PC-3 (cell line): ENCODE measurements around the gene PHLDA3. TPM values are rescaled to one million over a fixed set of nuclear protein-coding genes. Genes with fewer than 3 reads are reported as not detected.

Experiments
- ATAC-seq: fragments of 200-7000 bp; cut with Tn5 transposase; 2 replicates; pipeline ENCODE4 v1.9.1; 2020; ENCODE audit warnings: mild to moderate bottlenecking, moderate library complexity
- BruUV-seq: library from RNA; stranded (reverse); fragments of 400-500 nt; replicated peaks from 2 replicates; lab custom pipeline; 2021; lab: Mats Ljungman, UMichigan
- CTCF ChIA-PET: fragments of 300-600 bp; sonication (Branson Sonifier 250); formaldehyde crosslinking; loops from one replicate; lab custom pipeline; 2022; ENCODE audit warnings: antibody characterized with exemption; lab: Charles Lee
- POLR2A ChIA-PET: fragments of 300-600 bp; sonication (Branson Sonifier 250); formaldehyde crosslinking; loops from one replicate; lab custom pipeline; 2022; ENCODE audit warnings: antibody characterized with exemption; ENCODE audit not compliant: unreplicated experiment; lab: Charles Lee
- DNase-seq: peaks from one replicate; pipeline ENCODE4 v3.0.0-alpha.2; 2015
- H2AFZ ChIP-seq: fragments of 300-600 bp; sonication (generic); 2 replicates; pipeline ENCODE4 v1.6.0; 2016; ENCODE audit warnings: antibody characterized with exemption, low read length
- H3F3A ChIP-seq: fragments of 300-600 bp; sonication (generic); one replicate; pipeline ENCODE4 v1.6.0; 2017; ENCODE audit warnings: antibody characterized with exemption, low read length, control low read depth, mild to moderate bottlenecking; ENCODE audit not compliant: unreplicated experiment
- H3K27ac ChIP-seq: fragments of 300-600 bp; sonication (generic); 2 replicates; pipeline ENCODE4 v1.5.1; 2016; ENCODE audit warnings: mild to moderate bottlenecking, low read length
- H3K27me3 ChIP-seq: fragments of 300-600 bp; sonication (generic); 2 replicates; pipeline ENCODE4 v1.6.1; 2016; ENCODE audit warnings: low read length, mixed read lengths
- H3K36me3 ChIP-seq: fragments of 300-600 bp; sonication (generic); 2 replicates; pipeline ENCODE4 v1.6.1; 2016; ENCODE audit warnings: low read depth, mixed run types, low read length, mixed read lengths
- H3K4me1 ChIP-seq: fragments of 300-600 bp; sonication (generic); 2 replicates; pipeline ENCODE4 v1.5.1; 2016; ENCODE audit warnings: low read length; ENCODE audit not compliant: insufficient read depth
- H3K4me2 ChIP-seq: fragments of 300-600 bp; sonication (generic); 2 replicates; pipeline ENCODE4 v1.6.0; 2016; ENCODE audit warnings: low read length
- H3K4me3 ChIP-seq: fragments of 300-600 bp; sonication (generic); 2 replicates; pipeline ENCODE4 v1.5.1; 2016; ENCODE audit warnings: mild to moderate bottlenecking, low read length, mixed read lengths
- H3K79me2 ChIP-seq: fragments of 300-600 bp; sonication (generic); 2 replicates; pipeline ENCODE4 v1.6.1; 2017; ENCODE audit warnings: low read length, mixed read lengths
- H3K9ac ChIP-seq: fragments of 300-600 bp; sonication (generic); 2 replicates; pipeline ENCODE4 v1.6.0; 2016; ENCODE audit warnings: mild to moderate bottlenecking, low read length
- H3K9me2 ChIP-seq: fragments of 300-600 bp; sonication (generic); replicated peaks from 2 replicates; pipeline ENCODE4 v1.6.1; 2016; ENCODE audit warnings: mixed run types, low read length, mixed read lengths
- H3K9me3 ChIP-seq: fragments of 300-600 bp; sonication (generic); 2 replicates; pipeline ENCODE4 v1.6.1; 2016; ENCODE audit warnings: low read length, mixed read lengths
- H4K20me1 ChIP-seq: fragments of 300-600 bp; sonication (generic); 2 replicates; pipeline ENCODE4 v1.6.1; 2016; ENCODE audit warnings: low read length, mixed read lengths
- CTCF ChIP-seq: fragments of 300-600 bp; sonication (generic); conservative IDR thresholded peaks from 2 replicates; pipeline ENCODE4 v1.5.1; 2017; ENCODE audit warnings: antibody characterized with exemption, low read depth, mild to moderate bottlenecking, low read length
- EZH2 ChIP-seq: fragments of 300-600 bp; sonication (generic); IDR thresholded peaks from one replicate; pipeline ENCODE4 v1.6.1; 2017; ENCODE audit warnings: antibody characterized with exemption, mild to moderate bottlenecking, low read length; ENCODE audit not compliant: unreplicated experiment
- EZH2phosphoT487 ChIP-seq: fragments of 300-600 bp; sonication (generic); IDR thresholded peaks from 2 replicates; pipeline ENCODE4 v1.6.1; 2018; ENCODE audit warnings: mild to moderate bottlenecking, antibody characterized with exemption, low read length, borderline replicate concordance
- intact Hi-C: fragments of 100-400 bp; cut with micrococcal nuclease; formaldehyde crosslinking; loops from 2 replicates; pipeline ENCODE4 v1.9.0; 2023
- total RNA-seq: library from RNA; depleted of rRNA; stranded (reverse); fragments of >200 nt; gene quantifications from 2 replicates; pipeline ENCODE4 v1.2.3, GENCODE V29; 2014

The PHLDA3 gene
- total RNA-seq, 1 experiment from 2014 or later = 216 TPM

- DNase-seq (no peak), ATAC-seq (no peak)
- Histone ChIP-seq H3K4me1 (peaks cover 32% of the 10 kb centered on the region), H4K20me1 (no peaks in the 10 kb centered on the region), H3K27ac (no peak overlapping the region), H3K9me2 (no peaks in the 10 kb centered on the region), H3K9me3 (no peaks in the 10 kb centered on the region), H3K36me3 (peaks cover 33% of the 10 kb centered on the region), H3K79me2 (no peaks in the 10 kb centered on the region), H3K4me3 (no peak overlapping the region), H3K4me2 (no peak overlapping the region), H3K27me3 (no peaks in the 10 kb centered on the region), H3F3A (peaks cover 4% of the 10 kb centered on the region), H2AFZ (no peak overlapping the region), H3K9ac (no peak overlapping the region)
- ChIA-PET CTCF (no interaction called here), POLR2A (no interaction called here)
- BruUV-seq = no TSS peak
- intact Hi-C loops = no loop called here
- TF ChIP-seq CTCF (no peak), EZH2 (no peak), EZH2phosphoT487 (no peak)
Measured at GRCh38 chr1:201485184-201485774, 16.3 kb upstream of the PHLDA3 start.

- ChIA-PET POLR2A (no interaction called here), CTCF (interaction anchor here (3.9 kb wide), 1 partner anchor 29 kb away, joined by 67 read pairs; no protein-coding TSS in a partner anchor)
- no peaks in the 10 kb centered on the region for H3K9me2 ChIP-seq
- no peak for ATAC-seq
- H4K20me1 ChIP-seq = no peaks in the 10 kb centered on the region
- intact Hi-C loops = loop anchor here (5.0 kb wide), 1 partner anchor 229 kb away; no protein-coding TSS in a partner anchor
- no peak overlapping the region for H2AFZ ChIP-seq
- H3K27me3 ChIP-seq = no peaks in the 10 kb centered on the region
- peaks cover 19% of the 10 kb centered on the region for H3K4me1 ChIP-seq
- no peak overlapping the region for H3K9ac ChIP-seq
- no peak for DNase-seq
- no peaks in the 10 kb centered on the region for H3K9me3 ChIP-seq
- H3K27ac ChIP-seq = no peak overlapping the region
- no peak overlapping the region for H3K4me3 ChIP-seq
- no TSS peak for BruUV-seq
- TF ChIP-seq EZH2phosphoT487 (no peak), CTCF (no peak), EZH2 (no peak)
- peaks cover 36% of the 10 kb centered on the region for H3K36me3 ChIP-seq
- no peaks in the 10 kb centered on the region for H3F3A ChIP-seq
- H3K4me2 ChIP-seq = no peak overlapping the region
- no peaks in the 10 kb centered on the region for H3K79me2 ChIP-seq
Measured at GRCh38 chr1:201483373-201483949, 14.5 kb upstream of the PHLDA3 start.

GRCh38 chr1:201482755-201483154 lies 13.8 kb upstream of the PHLDA3 start:
- no peaks in the 10 kb centered on the region for H3F3A ChIP-seq
- ChIA-PET POLR2A (no interaction called here), CTCF (interaction anchor here (3.8 to 3.9 kb wide), 2 partner anchors 29 to 35 kb away, joined by 40 to 67 read pairs; no protein-coding TSS in a partner anchor)
- no TSS peak for BruUV-seq
- H3K36me3 ChIP-seq = peaks cover 29% of the 10 kb centered on the region
- no peaks in the 10 kb centered on the region for H3K9me2 ChIP-seq
- H2AFZ ChIP-seq = no peak overlapping the region
- H3K27me3 ChIP-seq = no peaks in the 10 kb centered on the region
- H4K20me1 ChIP-seq = no peaks in the 10 kb centered on the region
- intact Hi-C loops = loop anchor here (1.0 to 5.0 kb wide), 2 partner anchors 31 to 230 kb away; no protein-coding TSS in a partner anchor
- H3K4me2 ChIP-seq = no peak overlapping the region
- H3K9me3 ChIP-seq = no peaks in the 10 kb centered on the region
- H3K79me2 ChIP-seq = no peaks in the 10 kb centered on the region
- no peak overlapping the region for H3K4me3 ChIP-seq
- no peak for TF ChIP-seq CTCF
- no peak for TF ChIP-seq EZH2phosphoT487
- no peak for TF ChIP-seq EZH2
- H3K9ac ChIP-seq = no peak overlapping the region
- no peak overlapping the region for H3K27ac ChIP-seq
- ATAC-seq = no peak
- peaks cover 16% of the 10 kb centered on the region; the same call in 1 of the 2 replicates for H3K4me1 ChIP-seq
- DNase-seq = no peak
